GM12878 (cell line): ENCODE measurements around the gene SPNS1. TPM values are rescaled to one million over a fixed set of nuclear protein-coding genes. Genes with fewer than 3 reads are reported as not detected.

Source experiments
- ATAC-seq: fragments of 200-7000 bp; cut with Tn5 transposase; 3 replicates; pipeline ENCODE4 v1.9.1; 2020; ENCODE audit warnings: mild to moderate bottlenecking, moderate library complexity
- BruUV-seq: library from RNA; stranded (reverse); fragments of 400-500 nt; replicated peaks from 2 replicates; lab custom pipeline; 2021; lab: Mats Ljungman, UMichigan
- CTCF ChIA-PET: fragments of 300-600 bp; sonication (Branson Sonifier 250); formaldehyde crosslinking; extraction: SDS; loops from one replicate; lab custom pipeline; 2021; ENCODE audit warnings: inconsistent platforms; lab: Yijun Ruan, JAX
- POLR2A ChIA-PET: fragments of 350-600 bp; formaldehyde crosslinking; extraction: SDS; loops from one replicate; lab custom pipeline; 2021; ENCODE audit warnings: inconsistent platforms; lab: Charles Lee
- RAD21 ChIA-PET: fragments of 300-600 bp; sonication (Branson Sonifier 250); formaldehyde crosslinking; loops from one replicate; lab custom pipeline; 2023; ENCODE audit warnings: antibody characterized with exemption; ENCODE audit not compliant: unreplicated experiment; lab: Charles Lee
- SMC1A ChIA-PET: fragments of 300-600 bp; sonication (Branson Sonifier 250); formaldehyde crosslinking; loops from one replicate; lab custom pipeline; 2023; ENCODE audit not compliant: unreplicated experiment, uncharacterized antibody; lab: Charles Lee
- DNase-seq: peaks from one replicate; pipeline ENCODE4 v3.0.0-alpha.2; 2011; ENCODE audit warnings: low read depth, low spot score
- FAIRE-seq: peaks from 3 replicates; lab custom pipeline; 2011; peaks lifted over from hg19 to GRCh38; lab: Jason Lieb, UNC
- H2AFZ ChIP-seq: 2 replicates; pipeline ENCODE4 v1.6.0; 2011; ENCODE audit warnings: low read depth, low read length, control low read depth; ENCODE audit not compliant: control insufficient read depth
- H3K27ac ChIP-seq: 2 replicates; pipeline ENCODE4 v1.5.1; 2011; ENCODE audit warnings: control low read depth; ENCODE audit not compliant: control insufficient read depth, insufficient read depth
- H3K27me3 ChIP-seq, 2 experiments: replicated peaks in 1 of 2; 2 replicates each; pipeline versions ENCODE4 v1.6.0 to v1.6.1; 2011; ENCODE audit warnings: low read length in 1 of 2; ENCODE audit not compliant: control insufficient read depth in 2 of 2, insufficient read depth in 2 of 2
- H3K36me3 ChIP-seq, 2 experiments: 2 replicates each; pipeline ENCODE4 v1.5.1; 2011; ENCODE audit warnings: low read length in 1 of 2; ENCODE audit not compliant: control insufficient read depth in 2 of 2, insufficient read depth in 2 of 2
- H3K4me1 ChIP-seq: 2 replicates; pipeline ENCODE4 v1.6.1; 2011; ENCODE audit warnings: mild to moderate bottlenecking, low read length, moderate library complexity, mixed read lengths; ENCODE audit not compliant: control insufficient read depth, insufficient read depth
- H3K4me2 ChIP-seq: 2 replicates; pipeline ENCODE4 v1.6.0; 2011; ENCODE audit warnings: control low read depth; ENCODE audit not compliant: control insufficient read depth, insufficient read depth
- H3K4me3 ChIP-seq: fragments of 200-600 bp; sonication (generic); 2 replicates; pipeline ENCODE4 v1.5.1; 2016
- H3K79me2 ChIP-seq: 2 replicates; pipeline ENCODE4 v1.6.0; 2011; ENCODE audit warnings: low read length; ENCODE audit not compliant: control insufficient read depth, insufficient read depth
- H3K9ac ChIP-seq: 2 replicates; pipeline ENCODE4 v1.8.0; 2011; ENCODE audit warnings: low read length, control low read depth, mixed read lengths; ENCODE audit not compliant: control insufficient read depth, insufficient read depth
- H3K9me3 ChIP-seq: replicated peaks from 3 replicates; pipeline ENCODE4 v1.5.1; 2011; ENCODE audit warnings: mild to moderate bottlenecking, low read length; ENCODE audit not compliant: control insufficient read depth, insufficient read depth
- H4K20me1 ChIP-seq: 2 replicates; pipeline ENCODE4 v1.6.0; 2011; ENCODE audit not compliant: control insufficient read depth, insufficient read depth
- BCL11A ChIP-seq: IDR thresholded peaks from 2 replicates; pipeline ENCODE4 v1.6.1; 2011; ENCODE audit warnings: low read depth, low read length
- IKZF2 ChIP-seq, 2 experiments: fragments of 450-650 bp; IDR thresholded peaks; 2 replicates each; pipeline ENCODE4 v1.6.1; 2017; ENCODE audit warnings: mild to moderate bottlenecking in 2 of 2, moderate library complexity in 2 of 2
- MTA2 ChIP-seq: fragments of 450-650 bp; IDR thresholded peaks from 2 replicates; pipeline ENCODE4 v1.6.1; 2016; ENCODE audit warnings: low read depth, mild to moderate bottlenecking, moderate library complexity
- NRF1 ChIP-seq: conservative IDR thresholded peaks from 2 replicates; pipeline ENCODE4 v1.6.1; 2011; ENCODE audit warnings: mild to moderate bottlenecking, low read depth, low read length, improper control_type of control experiment
- POLR2A ChIP-seq: IDR thresholded peaks from 2 replicates; pipeline ENCODE4 v1.6.1; 2011; ENCODE audit warnings: low read depth, mild to moderate bottlenecking, low read length
- SP1 ChIP-seq: IDR thresholded peaks from one replicate; pipeline ENCODE4 v1.6.1; 2011; ENCODE audit warnings: low read depth, low read length
- SRF ChIP-seq, 2 experiments: IDR thresholded peaks; 2 replicates each; pipeline ENCODE4 v1.6.1; 2011; ENCODE audit warnings: low read depth in 2 of 2, low read length in 2 of 2, mild to moderate bottlenecking in 1 of 2, moderate library complexity in 1 of 2
- SUZ12 ChIP-seq: fragments of 200-600 bp; sonication (generic); IDR thresholded peaks from one replicate; pipeline ENCODE4 v1.6.1; 2018; ENCODE audit warnings: antibody characterized with exemption, mild to moderate bottlenecking; ENCODE audit not compliant: unreplicated experiment
- WGBS: methylation state at CpG from one replicate; pipeline ENCODE4 v1.1.6; 2016; ENCODE audit warnings: low lambda C conversion rate; ENCODE audit not compliant: insufficient replicate concordance, insufficient coverage; ENCODE audit errors: missing lambda C conversion rate; 5-methylcytosine and 5-hydroxymethylcytosine counted together
- in situ Hi-C: fragments of 300-500 bp; cut with MboI; formaldehyde crosslinking; loops from 9 replicates; pipeline ENCODE4 v1.14.3; 2018; ENCODE audit warnings: mixed read lengths
- intact Hi-C: fragments of 100-400 bp; cut with micrococcal nuclease; formaldehyde crosslinking; loops from one replicate; pipeline ENCODE4 v1.14.2; 2022; ENCODE audit not compliant: unreplicated experiment
- polyA plus RNA-seq, 11 experiments: library from polyadenylated mRNA; depleted of rRNA in 4 of 11; unstranded in 6 of 11; stranded (reverse) in 5 of 11; fragments of >200 nt; fragmentation: Nextera tagmentation in 4 of 11; fragmentation: Illumina TruSeq in 1 of 11; extraction: Ambion mirVana in 4 of 11; extraction: Trizol in 1 of 11; gene quantifications; 1 replicate in 1 of 11; 2 replicates in 10 of 11; pipeline versions ENCODE4 v1.2.1 to v1.2.3, GENCODE V29; 2011 to 2016; ENCODE audit warnings: inconsistent platforms in 2 of 11, missing spikeins in 2 of 11, low read depth in 1 of 11
- total RNA-seq, 4 experiments: library from RNA; depleted of rRNA in 3 of 4; stranded (reverse); fragments of >200 nt in 3 of 4; fragmentation: Illumina TruSeq in 1 of 4; extraction: Trizol in 1 of 4; gene quantifications; 2 replicates each; pipeline versions ENCODE4 v1.2.1 to v1.2.3, GENCODE V29; 2013 to 2021
- TF ChIP-seq, protein P1 (sequence below): IDR thresholded peaks from 2 replicates; pipeline ENCODE4 v1.6.1; 2012; ENCODE audit warnings: low read depth, low read length, improper control_type of control experiment
- TF ChIP-seq, protein P2 (sequence below): fragments of 450-650 bp; formaldehyde crosslinking; IDR thresholded peaks from 2 replicates; pipeline ENCODE4 v1.4.0; 2020; ENCODE audit warnings: mild to moderate bottlenecking, moderate library complexity
- TF ChIP-seq, protein P3 (sequence below): fragments of 450-650 bp; IDR thresholded peaks from 2 replicates; pipeline ENCODE4 v1.6.1; 2016; ENCODE audit warnings: mild to moderate bottlenecking, moderate library complexity, borderline replicate concordance
- TF ChIP-seq, protein P4 (sequence below): fragments of 450-650 bp; IDR thresholded peaks from 2 replicates; pipeline ENCODE4 v1.6.1; 2017; ENCODE audit warnings: mild to moderate bottlenecking

The SPNS1 gene
- total and polyA plus RNA-seq, 10 of the 15 experiments (the other 5 are each of a cell fraction or from before 2014, with no cell fraction given) = 0.16 to 37.6 (median 12.0) TPM

DNA sequence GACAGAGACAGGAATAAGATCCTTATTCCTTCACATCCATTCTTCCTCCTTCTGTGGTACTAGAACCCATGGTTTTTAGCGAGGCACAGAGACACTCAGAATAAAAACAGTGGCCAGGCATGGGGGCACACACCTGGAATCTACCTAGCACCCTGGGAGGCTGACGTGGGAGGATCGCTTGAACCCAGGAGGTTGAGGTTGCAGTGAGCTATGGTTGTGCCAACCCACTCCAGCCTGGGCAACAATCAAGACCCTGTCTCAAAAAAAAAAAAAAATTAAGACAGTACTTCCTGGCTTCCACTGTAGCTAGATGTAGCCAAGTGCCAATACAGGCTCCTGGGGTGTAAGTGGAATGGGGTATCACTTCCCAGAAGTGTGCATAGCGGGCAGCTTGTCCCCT, 7.4 kb upstream of the SPNS1 start:
- H3K9ac ChIP-seq = no peak overlapping the region
- TF ChIP-seq, protein P1, sequence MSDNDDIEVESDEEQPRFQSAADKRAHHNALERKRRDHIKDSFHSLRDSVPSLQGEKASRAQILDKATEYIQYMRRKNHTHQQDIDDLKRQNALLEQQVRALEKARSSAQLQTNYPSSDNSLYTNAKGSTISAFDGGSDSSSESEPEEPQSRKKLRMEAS = no peak
- TF ChIP-seq IKZF2 (IDR thresholded peaks at IDR 0.05) = no peak
- no peak for TF ChIP-seq SP1
- no peak for TF ChIP-seq MTA2
- TF ChIP-seq, protein P2, sequence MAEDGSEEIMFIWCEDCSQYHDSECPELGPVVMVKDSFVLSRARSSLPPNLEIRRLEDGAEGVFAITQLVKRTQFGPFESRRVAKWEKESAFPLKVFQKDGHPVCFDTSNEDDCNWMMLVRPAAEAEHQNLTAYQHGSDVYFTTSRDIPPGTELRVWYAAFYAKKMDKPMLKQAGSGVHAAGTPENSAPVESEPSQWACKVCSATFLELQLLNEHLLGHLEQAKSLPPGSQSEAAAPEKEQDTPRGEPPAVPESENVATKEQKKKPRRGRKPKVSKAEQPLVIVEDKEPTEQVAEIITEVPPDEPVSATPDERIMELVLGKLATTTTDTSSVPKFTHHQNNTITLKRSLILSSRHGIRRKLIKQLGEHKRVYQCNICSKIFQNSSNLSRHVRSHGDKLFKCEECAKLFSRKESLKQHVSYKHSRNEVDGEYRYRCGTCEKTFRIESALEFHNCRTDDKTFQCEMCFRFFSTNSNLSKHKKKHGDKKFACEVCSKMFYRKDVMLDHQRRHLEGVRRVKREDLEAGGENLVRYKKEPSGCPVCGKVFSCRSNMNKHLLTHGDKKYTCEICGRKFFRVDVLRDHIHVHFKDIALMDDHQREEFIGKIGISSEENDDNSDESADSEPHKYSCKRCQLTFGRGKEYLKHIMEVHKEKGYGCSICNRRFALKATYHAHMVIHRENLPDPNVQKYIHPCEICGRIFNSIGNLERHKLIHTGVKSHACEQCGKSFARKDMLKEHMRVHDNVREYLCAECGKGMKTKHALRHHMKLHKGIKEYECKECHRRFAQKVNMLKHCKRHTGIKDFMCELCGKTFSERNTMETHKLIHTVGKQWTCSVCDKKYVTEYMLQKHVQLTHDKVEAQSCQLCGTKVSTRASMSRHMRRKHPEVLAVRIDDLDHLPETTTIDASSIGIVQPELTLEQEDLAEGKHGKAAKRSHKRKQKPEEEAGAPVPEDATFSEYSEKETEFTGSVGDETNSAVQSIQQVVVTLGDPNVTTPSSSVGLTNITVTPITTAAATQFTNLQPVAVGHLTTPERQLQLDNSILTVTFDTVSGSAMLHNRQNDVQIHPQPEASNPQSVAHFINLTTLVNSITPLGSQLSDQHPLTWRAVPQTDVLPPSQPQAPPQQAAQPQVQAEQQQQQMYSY (CRISPR knock-in tag) = no peak
- TF ChIP-seq POLR2A = no peak
- TF ChIP-seq, protein P3, sequence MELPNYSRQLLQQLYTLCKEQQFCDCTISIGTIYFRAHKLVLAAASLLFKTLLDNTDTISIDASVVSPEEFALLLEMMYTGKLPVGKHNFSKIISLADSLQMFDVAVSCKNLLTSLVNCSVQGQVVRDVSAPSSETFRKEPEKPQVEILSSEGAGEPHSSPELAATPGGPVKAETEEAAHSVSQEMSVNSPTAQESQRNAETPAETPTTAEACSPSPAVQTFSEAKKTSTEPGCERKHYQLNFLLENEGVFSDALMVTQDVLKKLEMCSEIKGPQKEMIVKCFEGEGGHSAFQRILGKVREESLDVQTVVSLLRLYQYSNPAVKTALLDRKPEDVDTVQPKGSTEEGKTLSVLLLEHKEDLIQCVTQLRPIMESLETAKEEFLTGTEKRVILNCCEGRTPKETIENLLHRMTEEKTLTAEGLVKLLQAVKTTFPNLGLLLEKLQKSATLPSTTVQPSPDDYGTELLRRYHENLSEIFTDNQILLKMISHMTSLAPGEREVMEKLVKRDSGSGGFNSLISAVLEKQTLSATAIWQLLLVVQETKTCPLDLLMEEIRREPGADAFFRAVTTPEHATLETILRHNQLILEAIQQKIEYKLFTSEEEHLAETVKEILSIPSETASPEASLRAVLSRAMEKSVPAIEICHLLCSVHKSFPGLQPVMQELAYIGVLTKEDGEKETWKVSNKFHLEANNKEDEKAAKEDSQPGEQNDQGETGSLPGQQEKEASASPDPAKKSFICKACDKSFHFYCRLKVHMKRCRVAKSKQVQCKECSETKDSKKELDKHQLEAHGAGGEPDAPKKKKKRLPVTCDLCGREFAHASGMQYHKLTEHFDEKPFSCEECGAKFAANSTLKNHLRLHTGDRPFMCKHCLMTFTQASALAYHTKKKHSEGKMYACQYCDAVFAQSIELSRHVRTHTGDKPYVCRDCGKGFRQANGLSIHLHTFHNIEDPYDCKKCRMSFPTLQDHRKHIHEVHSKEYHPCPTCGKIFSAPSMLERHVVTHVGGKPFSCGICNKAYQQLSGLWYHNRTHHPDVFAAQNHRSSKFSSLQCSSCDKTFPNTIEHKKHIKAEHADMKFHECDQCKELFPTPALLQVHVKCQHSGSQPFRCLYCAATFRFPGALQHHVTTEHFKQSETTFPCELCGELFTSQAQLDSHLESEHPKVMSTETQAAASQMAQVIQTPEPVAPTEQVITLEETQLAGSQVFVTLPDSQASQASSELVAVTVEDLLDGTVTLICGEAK = no peak
- no peak for TF ChIP-seq SRF (IDR thresholded peaks at IDR 0.05; ENCODE audit: low read depth in 2 of 2, low read length in 2 of 2)
- TF ChIP-seq, protein P4, sequence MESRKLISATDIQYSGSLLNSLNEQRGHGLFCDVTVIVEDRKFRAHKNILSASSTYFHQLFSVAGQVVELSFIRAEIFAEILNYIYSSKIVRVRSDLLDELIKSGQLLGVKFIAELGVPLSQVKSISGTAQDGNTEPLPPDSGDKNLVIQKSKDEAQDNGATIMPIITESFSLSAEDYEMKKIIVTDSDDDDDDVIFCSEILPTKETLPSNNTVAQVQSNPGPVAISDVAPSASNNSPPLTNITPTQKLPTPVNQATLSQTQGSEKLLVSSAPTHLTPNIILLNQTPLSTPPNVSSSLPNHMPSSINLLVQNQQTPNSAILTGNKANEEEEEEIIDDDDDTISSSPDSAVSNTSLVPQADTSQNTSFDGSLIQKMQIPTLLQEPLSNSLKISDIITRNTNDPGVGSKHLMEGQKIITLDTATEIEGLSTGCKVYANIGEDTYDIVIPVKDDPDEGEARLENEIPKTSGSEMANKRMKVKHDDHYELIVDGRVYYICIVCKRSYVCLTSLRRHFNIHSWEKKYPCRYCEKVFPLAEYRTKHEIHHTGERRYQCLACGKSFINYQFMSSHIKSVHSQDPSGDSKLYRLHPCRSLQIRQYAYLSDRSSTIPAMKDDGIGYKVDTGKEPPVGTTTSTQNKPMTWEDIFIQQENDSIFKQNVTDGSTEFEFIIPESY = no peak
- TF ChIP-seq NRF1 = no peak
- no peak for TF ChIP-seq BCL11A
- no peak for TF ChIP-seq SUZ12
- TF ChIP-seq, all 136 proteins: peak for 0
- Histone ChIP-seq H3K4me2 (no peak overlapping the region), H3K9me3 (no peaks in the 10 kb centered on the region), H3K4me1 (no peaks in the 10 kb centered on the region), H3K4me3 (no peak overlapping the region), H2AFZ (no peak overlapping the region), H4K20me1 (no peaks in the 10 kb centered on the region), H3K27ac (no peak overlapping the region), H3K79me2 (no peaks in the 10 kb centered on the region), H3K27me3 (no peaks in the 10 kb centered on the region), H3K36me3 (peaks cover 8 to 20% of the 10 kb centered on the region in 2 experiments)
- POLR2A ChIA-PET = no interaction called here
- in situ Hi-C loops = no loop called here
- CTCF ChIA-PET = interaction anchor here (1.1 to 1.6 kb wide), 2 partner anchors 22 to 105 kb away, joined by 3 to 4 read pairs; no protein-coding TSS in a partner anchor
- FAIRE-seq (no peak), ATAC-seq (no peak), DNase-seq (no peak)
- BruUV-seq = no TSS peak
- SMC1A ChIA-PET = no interaction called here
- intact Hi-C loops = no loop called here
- RAD21 ChIA-PET = no interaction called here
- WGBS = 85% methylated on average over 4 of the region's 4 CpGs
